ENCODE data around the gene RCSD1.

Gene RCSD1

DNA sequence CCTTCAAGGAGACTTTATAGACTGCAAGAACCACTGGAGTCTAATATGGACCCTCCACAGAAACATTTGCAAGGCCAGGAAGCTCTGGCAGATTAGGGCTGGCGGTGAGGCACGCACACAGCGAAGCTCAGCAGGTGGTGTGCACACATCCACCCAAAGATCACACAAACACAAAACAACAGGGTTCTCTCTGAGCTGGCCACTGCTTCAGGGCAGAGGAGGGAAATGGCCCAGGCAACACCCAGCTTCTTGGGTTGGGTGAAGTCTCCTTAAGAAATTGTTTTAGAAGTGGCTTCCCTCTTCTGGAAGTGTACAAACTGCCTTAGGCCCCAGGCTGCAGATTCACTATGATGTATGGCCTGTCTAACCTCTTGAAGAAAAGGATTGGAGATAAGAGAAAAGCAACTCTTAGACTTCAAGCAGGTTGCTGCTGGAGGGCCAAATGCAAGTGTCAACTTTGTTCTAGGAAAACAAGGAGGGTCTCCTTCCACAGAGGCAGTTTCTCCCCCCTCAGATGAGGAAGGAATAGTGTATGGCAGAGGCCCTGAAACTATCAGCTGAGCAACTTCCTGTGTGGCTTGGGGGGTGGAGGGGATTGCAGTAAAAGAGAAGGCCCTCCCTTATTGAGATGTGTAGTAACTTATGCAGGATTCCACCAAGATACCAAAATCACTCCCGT lies 2.0 kb downstream of the RCSD1 start:
- H3K36me3 ChIP-seq (ENCODE audit: control insufficient read depth in 1 of 2, insufficient read depth in 2 of 2, low read length in 2 of 2), result no peaks in the 10 kb centered on the region
- no peaks in the 10 kb centered on the region for H3K9me3 ChIP-seq (ENCODE audit: control insufficient read depth in 1 of 2, low read length in 2 of 2)
- peaks cover 12 to 22% of the 10 kb centered on the region in 2 donors for H3K4me1 ChIP-seq (ENCODE audit: control insufficient read depth in 1 of 2, insufficient read depth in 2 of 2, low read length in 2 of 2)
- no peaks in the 10 kb centered on the region for H3K27me3 ChIP-seq (ENCODE audit: low read depth, low read length)
- peak overlapping the region in 1 of 2 donors; percentile 53 for H3K4me3 ChIP-seq (ENCODE audit: low read depth in 1 of 2, low read length in 2 of 2)
- H3K27ac ChIP-seq (ENCODE audit: low read length), result peak overlapping the region; percentile 65

- peaks cover 6 to 20% of the 10 kb centered on the region in 2 donors for H3K4me1 ChIP-seq (ENCODE audit: control insufficient read depth in 1 of 2, insufficient read depth in 2 of 2, low read length in 2 of 2)
- no peak overlapping the region for H3K27ac ChIP-seq (ENCODE audit: low read length)
Measured at GRCh38 chr1:167633258-167633944, 3.4 kb downstream of the RCSD1 start.

GRCh38 chr1:167634435-167634834 lies 4.4 kb downstream of the RCSD1 start:
- H3K4me1 ChIP-seq (ENCODE audit: control insufficient read depth in 1 of 2, insufficient read depth in 2 of 2, low read length in 2 of 2), result peaks cover 2 to 10% of the 10 kb centered on the region in 2 donors
- H3K4me3 ChIP-seq (ENCODE audit: low read depth in 1 of 2, low read length in 2 of 2), result no peak overlapping the region
- H3K9me3 ChIP-seq (ENCODE audit: control insufficient read depth in 1 of 2, low read length in 2 of 2), result no peaks in the 10 kb centered on the region
- no peaks in the 10 kb centered on the region for H3K36me3 ChIP-seq (ENCODE audit: control insufficient read depth in 1 of 2, insufficient read depth in 2 of 2, low read length in 2 of 2)
- H3K27me3 ChIP-seq (ENCODE audit: low read depth, low read length), result no peaks in the 10 kb centered on the region
- no peak overlapping the region for H3K27ac ChIP-seq (ENCODE audit: low read length)

More at GRCh38 chr1:167633258-167633944, 3.4 kb downstream of the RCSD1 start:
- no peak overlapping the region for H3K4me3 ChIP-seq (ENCODE audit: low read depth in 1 of 2, low read length in 2 of 2)
- H3K36me3 ChIP-seq (ENCODE audit: control insufficient read depth in 1 of 2, insufficient read depth in 2 of 2, low read length in 2 of 2), result no peaks in the 10 kb centered on the region
- H3K9me3 ChIP-seq (ENCODE audit: control insufficient read depth in 1 of 2, low read length in 2 of 2), result no peaks in the 10 kb centered on the region
- H3K27me3 ChIP-seq (ENCODE audit: low read depth, low read length), result no peaks in the 10 kb centered on the region

- Histone ChIP-seq H3K4me3 (ENCODE audit: low read depth in 1 of 2, low read length in 2 of 2) (no peak overlapping the region), H3K27me3 (ENCODE audit: low read depth, low read length) (no peaks in the 10 kb centered on the region), H3K36me3 (ENCODE audit: control insufficient read depth in 1 of 2, insufficient read depth in 2 of 2, low read length in 2 of 2) (peaks cover 0 to 4% of the 10 kb centered on the region in 2 donors), H3K4me1 (ENCODE audit: control insufficient read depth in 1 of 2, insufficient read depth in 2 of 2, low read length in 2 of 2) (peaks cover 0 to 9% of the 10 kb centered on the region in 2 donors), H3K27ac (ENCODE audit: low read length) (no peak overlapping the region), H3K9me3 (ENCODE audit: control insufficient read depth in 1 of 2, low read length in 2 of 2) (no peaks in the 10 kb centered on the region)
Measured at GRCh38 chr1:167635156-167635648, 5.2 kb downstream of the RCSD1 start.

- H3K27ac ChIP-seq (ENCODE audit: low read length), result no peak overlapping the region
- no peaks in the 10 kb centered on the region for H3K9me3 ChIP-seq (ENCODE audit: control insufficient read depth in 1 of 2, low read length in 2 of 2)
- no peak overlapping the region for H3K4me3 ChIP-seq (ENCODE audit: low read depth in 1 of 2, low read length in 2 of 2)
- peaks cover 0 to 6% of the 10 kb centered on the region in 2 donors for H3K36me3 ChIP-seq (ENCODE audit: control insufficient read depth in 1 of 2, insufficient read depth in 2 of 2, low read length in 2 of 2)
- H3K27me3 ChIP-seq (ENCODE audit: low read depth, low read length), result no peaks in the 10 kb centered on the region
- peaks cover 0 to 9% of the 10 kb centered on the region in 2 donors for H3K4me1 ChIP-seq (ENCODE audit: control insufficient read depth in 1 of 2, insufficient read depth in 2 of 2, low read length in 2 of 2)
Measured at GRCh38 chr1:167635941-167636340, 5.9 kb downstream of the RCSD1 start.

DNA sequence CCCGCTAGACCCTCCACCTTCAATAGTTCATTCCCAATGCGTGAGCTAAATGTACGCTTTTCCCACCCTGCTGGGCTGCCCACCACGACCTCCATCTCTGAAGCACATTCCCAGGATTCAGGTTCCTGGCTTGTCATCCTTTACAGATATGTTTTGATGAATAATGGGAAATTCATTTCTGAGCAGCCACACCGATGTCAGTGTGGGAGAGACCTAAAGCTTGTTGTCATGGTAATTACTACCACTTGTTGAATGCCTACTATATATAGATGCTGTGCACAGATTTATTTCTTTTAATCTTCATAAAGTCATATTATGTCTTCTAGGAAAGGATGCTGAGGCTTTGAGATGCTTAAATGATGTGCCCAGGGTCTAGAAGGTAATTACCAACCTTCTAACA lies 8.0 kb downstream of the RCSD1 start:
- no peaks in the 10 kb centered on the region for H3K9me3 ChIP-seq (ENCODE audit: control insufficient read depth in 1 of 2, low read length in 2 of 2)
- peaks cover 0 to 6% of the 10 kb centered on the region in 2 donors for H3K36me3 ChIP-seq (ENCODE audit: control insufficient read depth in 1 of 2, insufficient read depth in 2 of 2, low read length in 2 of 2)
- H3K27ac ChIP-seq (ENCODE audit: low read length), result no peak overlapping the region
- H3K4me1 ChIP-seq (ENCODE audit: control insufficient read depth in 1 of 2, insufficient read depth in 2 of 2, low read length in 2 of 2), result peaks cover 0 to 9% of the 10 kb centered on the region in 2 donors
- H3K27me3 ChIP-seq (ENCODE audit: low read depth, low read length), result no peaks in the 10 kb centered on the region
- no peak overlapping the region for H3K4me3 ChIP-seq (ENCODE audit: low read depth in 1 of 2, low read length in 2 of 2)

DNA sequence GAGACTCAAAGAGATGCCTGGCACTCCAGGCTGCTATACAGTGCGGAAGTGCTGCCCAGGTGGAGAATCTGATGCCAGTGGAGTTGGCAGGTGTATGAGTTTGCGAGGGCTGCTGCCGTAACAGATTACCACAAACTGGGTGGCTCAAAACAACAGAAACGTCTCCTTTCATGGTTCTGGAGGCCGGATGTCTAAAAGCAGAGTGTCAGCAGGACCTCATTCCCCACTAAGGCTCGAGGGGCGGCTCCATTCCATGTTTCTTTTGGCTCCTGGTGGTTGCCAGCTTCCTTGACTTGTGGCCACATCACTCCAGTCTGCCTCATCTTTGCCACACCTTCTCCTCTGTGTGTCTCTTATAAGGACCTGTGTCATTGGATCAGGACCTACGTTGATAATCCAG lies 10.0 kb downstream of the RCSD1 start:
- Histone ChIP-seq H3K27me3 (ENCODE audit: low read depth, low read length) (no peaks in the 10 kb centered on the region), H3K36me3 (ENCODE audit: control insufficient read depth in 1 of 2, insufficient read depth in 2 of 2, low read length in 2 of 2) (peaks cover 0 to 6% of the 10 kb centered on the region in 2 donors), H3K27ac (ENCODE audit: low read length) (no peak overlapping the region), H3K9me3 (ENCODE audit: control insufficient read depth in 1 of 2, low read length in 2 of 2) (no peaks in the 10 kb centered on the region), H3K4me1 (ENCODE audit: control insufficient read depth in 1 of 2, insufficient read depth in 2 of 2, low read length in 2 of 2) (peaks cover 4 to 5% of the 10 kb centered on the region in 2 donors), H3K4me3 (ENCODE audit: low read depth in 1 of 2, low read length in 2 of 2) (no peak overlapping the region)

DNA sequence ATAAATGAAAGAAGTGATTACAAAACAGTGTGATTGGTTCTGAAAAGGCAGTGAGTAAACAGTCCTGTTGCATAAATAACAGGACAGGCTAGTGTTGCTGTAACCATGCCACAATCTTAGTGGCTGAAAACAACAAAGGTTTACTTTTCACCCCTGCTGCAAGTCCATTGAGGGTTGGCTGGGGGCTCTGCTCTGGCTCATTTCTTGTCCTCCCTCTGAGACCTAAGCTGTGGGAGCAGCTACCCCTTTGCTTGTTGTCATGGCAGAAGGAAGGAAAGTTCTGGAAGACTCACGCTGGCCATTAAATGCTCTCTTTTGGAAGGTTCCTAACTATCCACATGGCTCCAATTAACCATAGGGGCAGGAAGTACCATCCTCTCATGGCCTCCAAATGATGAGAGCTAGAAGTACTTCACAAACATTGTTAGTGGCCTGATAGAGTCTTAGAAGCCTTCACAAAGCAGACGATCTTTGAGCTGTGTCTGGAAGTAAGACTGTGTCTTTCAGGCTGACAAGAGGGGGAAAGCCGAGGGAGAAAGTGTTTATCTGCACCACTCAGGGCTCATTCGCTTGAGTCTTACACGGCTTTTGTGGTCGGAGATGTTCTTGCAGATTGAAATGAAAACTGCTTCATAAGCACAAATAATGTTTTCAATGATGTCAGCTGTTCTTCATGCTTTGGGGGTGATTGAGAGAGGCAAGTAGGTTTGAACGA lies 11.9 kb downstream of the RCSD1 start:
- Histone ChIP-seq H3K36me3 (ENCODE audit: control insufficient read depth in 1 of 2, insufficient read depth in 2 of 2, low read length in 2 of 2) (peaks cover 0 to 6% of the 10 kb centered on the region in 2 donors), H3K4me3 (ENCODE audit: low read depth in 1 of 2, low read length in 2 of 2) (no peak overlapping the region), H3K4me1 (ENCODE audit: control insufficient read depth in 1 of 2, insufficient read depth in 2 of 2, low read length in 2 of 2) (peaks cover 0 to 10% of the 10 kb centered on the region in 2 donors), H3K27ac (ENCODE audit: low read length) (no peak overlapping the region), H3K9me3 (ENCODE audit: control insufficient read depth in 1 of 2, low read length in 2 of 2) (no peaks in the 10 kb centered on the region), H3K27me3 (ENCODE audit: low read depth, low read length) (no peaks in the 10 kb centered on the region)

DNA sequence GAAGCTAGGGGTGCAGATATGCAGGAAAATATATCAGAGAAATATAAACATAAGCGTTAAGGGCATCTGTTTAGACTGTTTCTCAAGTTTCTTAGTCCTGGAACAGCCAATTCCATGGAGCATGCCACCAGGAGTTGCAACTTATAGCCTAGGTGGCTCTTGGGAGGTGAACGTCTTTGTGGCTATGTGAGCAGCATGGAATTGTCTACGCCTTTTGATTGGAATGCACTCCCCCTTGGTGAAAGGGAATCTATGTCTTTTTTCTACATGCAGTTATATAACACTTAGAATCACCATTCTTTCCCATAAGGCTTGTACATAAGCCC lies 12.4 kb downstream of the RCSD1 start:
- H3K36me3 ChIP-seq (ENCODE audit: control insufficient read depth in 1 of 2, insufficient read depth in 2 of 2, low read length in 2 of 2), result peaks cover 0 to 6% of the 10 kb centered on the region in 2 donors
- H3K4me1 ChIP-seq (ENCODE audit: control insufficient read depth in 1 of 2, insufficient read depth in 2 of 2, low read length in 2 of 2), result peaks cover 0 to 10% of the 10 kb centered on the region in 2 donors
- no peaks in the 10 kb centered on the region for H3K9me3 ChIP-seq (ENCODE audit: control insufficient read depth in 1 of 2, low read length in 2 of 2)
- no peak overlapping the region for H3K4me3 ChIP-seq (ENCODE audit: low read depth in 1 of 2, low read length in 2 of 2)
- no peak overlapping the region for H3K27ac ChIP-seq (ENCODE audit: low read length)
- H3K27me3 ChIP-seq (ENCODE audit: low read depth, low read length), result no peaks in the 10 kb centered on the region

GRCh38 chr1:167643441-167643840 lies 13.4 kb downstream of the RCSD1 start:
- Histone ChIP-seq H3K27ac (ENCODE audit: low read length) (no peak overlapping the region), H3K27me3 (ENCODE audit: low read depth, low read length) (no peaks in the 10 kb centered on the region), H3K9me3 (ENCODE audit: control insufficient read depth in 1 of 2, low read length in 2 of 2) (no peaks in the 10 kb centered on the region), H3K4me3 (ENCODE audit: low read depth in 1 of 2, low read length in 2 of 2) (no peak overlapping the region), H3K36me3 (ENCODE audit: control insufficient read depth in 1 of 2, insufficient read depth in 2 of 2, low read length in 2 of 2) (peaks cover 0 to 6% of the 10 kb centered on the region in 2 donors), H3K4me1 (ENCODE audit: control insufficient read depth in 1 of 2, insufficient read depth in 2 of 2, low read length in 2 of 2) (peaks cover 0 to 10% of the 10 kb centered on the region in 2 donors)

DNA sequence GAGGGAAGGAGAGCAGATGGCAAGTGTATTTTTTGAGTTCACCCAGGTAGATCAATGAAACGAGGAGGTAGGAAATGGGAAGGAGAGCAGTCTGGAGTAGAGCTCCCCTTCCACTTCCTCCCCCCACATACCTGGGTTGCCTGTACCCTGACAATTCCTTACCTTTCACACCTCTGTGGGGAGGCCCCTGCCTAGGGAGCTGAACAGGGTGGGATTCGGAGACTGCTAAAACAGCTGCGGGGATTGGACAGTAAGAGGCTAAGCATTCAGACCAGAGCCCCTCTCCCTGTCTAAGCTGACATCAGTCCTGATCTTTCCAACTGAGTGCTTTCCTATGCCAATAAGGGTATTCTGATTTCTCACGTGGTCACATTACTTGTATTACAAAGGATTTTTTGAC lies 14.5 kb downstream of the RCSD1 start:
- no peak overlapping the region for H3K4me3 ChIP-seq (ENCODE audit: low read depth in 1 of 2, low read length in 2 of 2)
- H3K27me3 ChIP-seq (ENCODE audit: low read depth, low read length), result no peaks in the 10 kb centered on the region
- H3K36me3 ChIP-seq (ENCODE audit: control insufficient read depth in 1 of 2, insufficient read depth in 2 of 2, low read length in 2 of 2), result peaks cover 0 to 6% of the 10 kb centered on the region in 2 donors
- H3K9me3 ChIP-seq (ENCODE audit: control insufficient read depth in 1 of 2, low read length in 2 of 2), result no peaks in the 10 kb centered on the region
- H3K4me1 ChIP-seq (ENCODE audit: control insufficient read depth in 1 of 2, insufficient read depth in 2 of 2, low read length in 2 of 2), result peaks cover 0 to 17% of the 10 kb centered on the region in 2 donors
- H3K27ac ChIP-seq (ENCODE audit: low read length), result no peak overlapping the region

Measured in muscle layer of duodenum (tissue), 2 donors.